Spleen (tissue), 7 donors: Measurements from ENCODE around the gene ACTN4.

Experiments used
- CTCF ChIP-seq, 11 experiments: fragments of 200-600 bp in 7 of 11; fragments of 450-650 bp in 4 of 11; sonication (generic) in 4 of 11; IDR thresholded peaks in 8 of 11; conservative IDR thresholded peaks in 3 of 11; 1 replicate in 7 of 11; 2 replicates in 4 of 11; pipeline versions ENCODE4 v1.4.0 to v1.8.0; 2016 to 2021; ENCODE audit warnings: antibody characterized with exemption in 11 of 11, inconsistent platforms in 4 of 11, mild to moderate bottlenecking in 1 of 11
- POLR2A ChIP-seq, 3 donors: fragments of 450-650 bp; IDR thresholded peaks; one replicate each; pipeline ENCODE4 v1.5.1; 2017; ENCODE audit warnings: antibody characterized with exemption in 3 of 3, mild to moderate bottlenecking in 1 of 3
- donor health status: DM: no; HTN: no; CAD: no; lungs with moderate emphysema.
- donor health status: DM: no; HTN: no; CAD: no.
- donor health status: DM: no; HTN: no; CAD: no.

- TF ChIP-seq CTCF (IDR thresholded peaks at IDR 0.05 in 8 of 11, conservative IDR thresholded peaks at IDR 0.05 in 3 of 11) (no peak), POLR2A (IDR thresholded peaks at IDR 0.05) (no peak)
These were observed 64.8 kb downstream of the ACTN4 start for GRCh38 chr19:38712161-38712748.
